PC-3 (cell line): ENCODE measurements around the gene PRDM11. TPM values are rescaled to one million over a fixed set of nuclear protein-coding genes. Genes with fewer than 3 reads are reported as not detected.

Source experiments
- ATAC-seq: fragments of 200-7000 bp; cut with Tn5 transposase; 2 replicates; pipeline ENCODE4 v1.9.1; 2020; ENCODE audit warnings: mild to moderate bottlenecking, moderate library complexity
- BruUV-seq: library from RNA; stranded (reverse); fragments of 400-500 nt; replicated peaks from 2 replicates; lab custom pipeline; 2021; lab: Mats Ljungman, UMichigan
- CTCF ChIA-PET: fragments of 300-600 bp; sonication (Branson Sonifier 250); formaldehyde crosslinking; loops from one replicate; lab custom pipeline; 2022; ENCODE audit warnings: antibody characterized with exemption; lab: Charles Lee
- POLR2A ChIA-PET: fragments of 300-600 bp; sonication (Branson Sonifier 250); formaldehyde crosslinking; loops from one replicate; lab custom pipeline; 2022; ENCODE audit warnings: antibody characterized with exemption; ENCODE audit not compliant: unreplicated experiment; lab: Charles Lee
- DNase-seq: peaks from one replicate; pipeline ENCODE4 v3.0.0-alpha.2; 2015
- H2AFZ ChIP-seq: fragments of 300-600 bp; sonication (generic); 2 replicates; pipeline ENCODE4 v1.6.0; 2016; ENCODE audit warnings: antibody characterized with exemption, low read length
- H3F3A ChIP-seq: fragments of 300-600 bp; sonication (generic); one replicate; pipeline ENCODE4 v1.6.0; 2017; ENCODE audit warnings: antibody characterized with exemption, low read length, control low read depth, mild to moderate bottlenecking; ENCODE audit not compliant: unreplicated experiment
- H3K27ac ChIP-seq: fragments of 300-600 bp; sonication (generic); 2 replicates; pipeline ENCODE4 v1.5.1; 2016; ENCODE audit warnings: mild to moderate bottlenecking, low read length
- H3K27me3 ChIP-seq: fragments of 300-600 bp; sonication (generic); 2 replicates; pipeline ENCODE4 v1.6.1; 2016; ENCODE audit warnings: low read length, mixed read lengths
- H3K36me3 ChIP-seq: fragments of 300-600 bp; sonication (generic); 2 replicates; pipeline ENCODE4 v1.6.1; 2016; ENCODE audit warnings: low read depth, mixed run types, low read length, mixed read lengths
- H3K4me1 ChIP-seq: fragments of 300-600 bp; sonication (generic); 2 replicates; pipeline ENCODE4 v1.5.1; 2016; ENCODE audit warnings: low read length; ENCODE audit not compliant: insufficient read depth
- H3K4me2 ChIP-seq: fragments of 300-600 bp; sonication (generic); 2 replicates; pipeline ENCODE4 v1.6.0; 2016; ENCODE audit warnings: low read length
- H3K4me3 ChIP-seq: fragments of 300-600 bp; sonication (generic); 2 replicates; pipeline ENCODE4 v1.5.1; 2016; ENCODE audit warnings: mild to moderate bottlenecking, low read length, mixed read lengths
- H3K79me2 ChIP-seq: fragments of 300-600 bp; sonication (generic); 2 replicates; pipeline ENCODE4 v1.6.1; 2017; ENCODE audit warnings: low read length, mixed read lengths
- H3K9ac ChIP-seq: fragments of 300-600 bp; sonication (generic); 2 replicates; pipeline ENCODE4 v1.6.0; 2016; ENCODE audit warnings: mild to moderate bottlenecking, low read length
- H3K9me2 ChIP-seq: fragments of 300-600 bp; sonication (generic); replicated peaks from 2 replicates; pipeline ENCODE4 v1.6.1; 2016; ENCODE audit warnings: mixed run types, low read length, mixed read lengths
- H3K9me3 ChIP-seq: fragments of 300-600 bp; sonication (generic); 2 replicates; pipeline ENCODE4 v1.6.1; 2016; ENCODE audit warnings: low read length, mixed read lengths
- H4K20me1 ChIP-seq: fragments of 300-600 bp; sonication (generic); 2 replicates; pipeline ENCODE4 v1.6.1; 2016; ENCODE audit warnings: low read length, mixed read lengths
- CTCF ChIP-seq: fragments of 300-600 bp; sonication (generic); conservative IDR thresholded peaks from 2 replicates; pipeline ENCODE4 v1.5.1; 2017; ENCODE audit warnings: antibody characterized with exemption, low read depth, mild to moderate bottlenecking, low read length
- EZH2 ChIP-seq: fragments of 300-600 bp; sonication (generic); IDR thresholded peaks from one replicate; pipeline ENCODE4 v1.6.1; 2017; ENCODE audit warnings: antibody characterized with exemption, mild to moderate bottlenecking, low read length; ENCODE audit not compliant: unreplicated experiment
- EZH2phosphoT487 ChIP-seq: fragments of 300-600 bp; sonication (generic); IDR thresholded peaks from 2 replicates; pipeline ENCODE4 v1.6.1; 2018; ENCODE audit warnings: mild to moderate bottlenecking, antibody characterized with exemption, low read length, borderline replicate concordance
- intact Hi-C: fragments of 100-400 bp; cut with micrococcal nuclease; formaldehyde crosslinking; loops from 2 replicates; pipeline ENCODE4 v1.9.0; 2023
- total RNA-seq: library from RNA; depleted of rRNA; stranded (reverse); fragments of >200 nt; gene quantifications from 2 replicates; pipeline ENCODE4 v1.2.3, GENCODE V29; 2014

The PRDM11 gene
- total RNA-seq, 1 experiment from 2014 or later = 5.0 TPM

GRCh38 chr11:45212566-45213315, 66.3 kb downstream of the PRDM11 start:
- no peak overlapping the region for H3K27ac ChIP-seq
- no peak overlapping the region for H2AFZ ChIP-seq
- intact Hi-C loops = no loop called here
- TF ChIP-seq CTCF (peak; percentile 34; the same call in 1 of the 2 replicates), EZH2 (no peak), EZH2phosphoT487 (no peak)
- no peak overlapping the region for H3K9ac ChIP-seq
- H3K4me1 ChIP-seq = no peaks in the 10 kb centered on the region
- no peak overlapping the region for H3K4me3 ChIP-seq
- H3K27me3 ChIP-seq = no peaks in the 10 kb centered on the region
- H3K9me2 ChIP-seq = no peaks in the 10 kb centered on the region
- no peaks in the 10 kb centered on the region for H3K36me3 ChIP-seq
- BruUV-seq = no TSS peak
- CTCF ChIA-PET = no interaction called here
- POLR2A ChIA-PET = no interaction called here
- no peaks in the 10 kb centered on the region for H4K20me1 ChIP-seq
- no peaks in the 10 kb centered on the region for H3K9me3 ChIP-seq
- no peak for DNase-seq
- H3K4me2 ChIP-seq = no peak overlapping the region
- no peaks in the 10 kb centered on the region for H3K79me2 ChIP-seq
- H3F3A ChIP-seq = no peaks in the 10 kb centered on the region
- ATAC-seq = no peak

- H2AFZ ChIP-seq = no peak overlapping the region
- H3K4me1 ChIP-seq = no peaks in the 10 kb centered on the region
- TF ChIP-seq EZH2phosphoT487 (no peak), EZH2 (no peak), CTCF (no peak)
- H3K27ac ChIP-seq = no peak overlapping the region
- CTCF ChIA-PET = no interaction called here
- H3K36me3 ChIP-seq = no peaks in the 10 kb centered on the region
- H3K4me2 ChIP-seq = no peak overlapping the region
- no peaks in the 10 kb centered on the region for H3K79me2 ChIP-seq
- ATAC-seq (no peak), DNase-seq (no peak)
- H4K20me1 ChIP-seq = no peaks in the 10 kb centered on the region
- BruUV-seq = no TSS peak
- H3K9ac ChIP-seq = no peak overlapping the region
- no peaks in the 10 kb centered on the region for H3K9me3 ChIP-seq
- intact Hi-C loops = no loop called here
- H3K9me2 ChIP-seq = no peaks in the 10 kb centered on the region
- H3K27me3 ChIP-seq = no peaks in the 10 kb centered on the region
- POLR2A ChIA-PET = no interaction called here
- H3K4me3 ChIP-seq = no peak overlapping the region
- no peaks in the 10 kb centered on the region for H3F3A ChIP-seq
Observed at GRCh38 chr11:45213316-45213665, 66.9 kb downstream of the PRDM11 start.

- CTCF ChIA-PET = no interaction called here
- intact Hi-C loops = no loop called here
Observed at GRCh38 chr11:45213717-45214116, 67.3 kb downstream of the PRDM11 start.

More at GRCh38 chr11:45213717-45214116, 67.3 kb downstream of the PRDM11 start:
- H4K20me1 ChIP-seq = no peaks in the 10 kb centered on the region
- H3K79me2 ChIP-seq = no peaks in the 10 kb centered on the region
- TF ChIP-seq EZH2phosphoT487 (no peak), CTCF (no peak), EZH2 (no peak)
- H3K9ac ChIP-seq = no peak overlapping the region
- no peaks in the 10 kb centered on the region for H3K9me3 ChIP-seq
- no peak overlapping the region for H3K27ac ChIP-seq
- no TSS peak for BruUV-seq
- H3F3A ChIP-seq = no peaks in the 10 kb centered on the region
- no peaks in the 10 kb centered on the region for H3K36me3 ChIP-seq
- H3K4me2 ChIP-seq = no peak overlapping the region
- H3K4me1 ChIP-seq = no peaks in the 10 kb centered on the region
- no peak overlapping the region for H2AFZ ChIP-seq
- DNase-seq (no peak), ATAC-seq (no peak)
- POLR2A ChIA-PET = no interaction called here
- no peaks in the 10 kb centered on the region for H3K27me3 ChIP-seq
- H3K4me3 ChIP-seq = no peak overlapping the region
- no peaks in the 10 kb centered on the region for H3K9me2 ChIP-seq
